GM19023 (cell line): ENCODE measurements around the gene SIPA1L3.

ENCODE experiments used
- ATAC-seq: cut with Tn5 transposase; IDR thresholded peaks from one replicate; pipeline ENCODE4 v1.9.1; 2021; ENCODE audit warnings: mild to moderate bottlenecking, moderate library complexity; ENCODE audit not compliant: unreplicated experiment

The SIPA1L3 gene

DNA sequence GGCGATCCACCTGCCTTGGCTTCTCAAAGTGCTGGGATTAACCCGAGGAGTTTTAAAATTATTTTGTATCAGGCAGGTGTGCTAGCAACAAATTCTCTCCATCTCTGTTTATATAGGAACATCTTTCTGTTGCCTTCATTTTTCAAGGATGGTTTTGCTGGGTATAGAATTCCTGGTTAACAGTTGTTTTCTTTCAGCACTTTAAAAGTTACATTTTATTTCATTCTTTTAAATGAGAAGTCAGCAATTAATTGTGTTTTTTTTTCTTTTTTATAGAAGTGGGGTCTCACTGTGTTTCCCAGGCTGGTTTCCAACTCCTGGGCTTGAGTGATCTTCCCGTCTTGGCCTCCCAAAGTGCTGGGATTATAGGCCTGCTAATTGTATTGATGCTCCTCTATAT, 273.1 kb downstream of the SIPA1L3 start:
- ATAC-seq, result no peak

DNA sequence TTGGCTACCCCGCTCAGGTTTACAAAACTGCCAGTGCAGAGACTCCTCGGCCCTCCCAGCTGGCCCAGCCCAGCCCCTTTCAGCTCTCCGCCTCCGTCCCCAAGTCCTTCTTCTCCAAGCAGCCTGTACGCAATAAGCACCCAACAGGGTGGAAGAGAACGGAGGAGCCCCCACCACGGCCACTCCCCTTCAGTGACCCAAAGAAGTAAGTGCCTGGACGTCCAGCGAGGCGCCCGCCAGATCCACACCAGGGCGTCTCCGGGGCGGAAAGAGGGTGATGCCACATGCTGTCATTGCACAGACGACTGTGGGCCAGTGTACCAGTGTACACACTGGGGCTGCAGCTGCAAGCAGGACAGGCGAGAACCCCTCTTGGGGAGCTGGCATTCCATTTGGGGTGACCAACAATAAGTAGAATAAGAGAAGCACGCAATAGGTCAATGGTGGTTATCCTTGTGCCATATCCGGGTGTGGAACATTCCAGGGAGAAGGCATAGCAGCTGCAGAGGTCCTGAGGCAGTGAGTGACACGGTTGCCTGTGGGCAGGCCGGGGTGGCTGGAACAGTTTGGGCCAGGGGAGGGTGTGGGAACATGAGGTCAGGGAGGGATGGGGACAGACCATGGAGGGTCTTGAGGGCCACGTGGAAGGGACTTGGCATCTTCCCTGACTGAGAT, 275.7 kb downstream of the SIPA1L3 start:
- no peak for ATAC-seq

DNA sequence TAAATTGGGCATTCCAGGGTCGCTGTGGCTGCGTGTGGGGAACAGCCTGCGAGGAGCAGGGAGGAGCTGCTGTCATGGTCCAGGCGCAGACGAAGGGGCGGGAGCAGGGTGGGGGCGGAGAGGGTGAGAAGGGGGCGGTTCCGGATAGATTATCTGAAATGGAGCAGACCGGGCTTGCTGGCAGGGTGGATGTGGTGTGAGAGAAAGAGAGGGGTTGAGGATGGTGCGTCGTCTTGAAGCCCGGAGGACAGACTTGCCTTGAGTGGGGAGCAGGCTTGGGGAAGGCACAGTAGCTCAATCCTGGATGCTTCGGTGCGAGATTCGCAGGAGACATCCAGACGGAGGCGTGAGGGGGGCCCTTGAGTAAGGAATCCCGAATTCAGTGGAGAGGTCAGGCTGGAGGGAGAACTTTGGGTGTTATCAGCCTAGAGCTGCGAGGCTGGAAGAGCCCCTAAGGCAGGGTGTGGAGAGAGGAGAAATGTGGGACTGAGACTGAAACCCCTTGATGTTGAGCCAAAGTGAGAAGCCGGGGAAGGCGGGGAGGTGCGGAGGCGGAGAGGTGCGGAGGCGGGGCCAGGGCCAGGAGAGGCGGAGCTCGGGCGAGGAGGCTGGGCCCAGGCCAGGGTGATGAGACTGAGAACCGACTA, 276.4 kb downstream of the SIPA1L3 start:
- ATAC-seq, result no peak

DNA sequence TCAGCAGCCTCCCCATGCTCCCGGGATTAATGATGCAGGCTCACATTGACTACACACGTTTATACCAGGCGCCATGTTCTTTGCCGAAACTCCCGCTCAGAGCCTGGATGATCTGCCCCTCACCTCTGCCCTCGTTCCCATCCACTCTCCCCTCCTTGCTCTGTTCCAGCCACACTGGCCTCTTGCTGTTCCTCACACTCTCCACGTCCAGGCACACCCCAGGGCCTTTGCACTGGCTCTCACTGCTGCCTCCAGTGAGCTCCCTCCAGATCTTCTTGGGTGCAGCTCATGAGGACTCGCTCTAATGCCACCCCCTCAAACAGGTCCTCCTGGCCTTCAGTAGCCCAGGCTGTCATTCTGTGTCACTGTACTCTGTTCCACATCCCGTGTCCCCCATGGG, 277.8 kb downstream of the SIPA1L3 start:
- no peak for ATAC-seq

DNA sequence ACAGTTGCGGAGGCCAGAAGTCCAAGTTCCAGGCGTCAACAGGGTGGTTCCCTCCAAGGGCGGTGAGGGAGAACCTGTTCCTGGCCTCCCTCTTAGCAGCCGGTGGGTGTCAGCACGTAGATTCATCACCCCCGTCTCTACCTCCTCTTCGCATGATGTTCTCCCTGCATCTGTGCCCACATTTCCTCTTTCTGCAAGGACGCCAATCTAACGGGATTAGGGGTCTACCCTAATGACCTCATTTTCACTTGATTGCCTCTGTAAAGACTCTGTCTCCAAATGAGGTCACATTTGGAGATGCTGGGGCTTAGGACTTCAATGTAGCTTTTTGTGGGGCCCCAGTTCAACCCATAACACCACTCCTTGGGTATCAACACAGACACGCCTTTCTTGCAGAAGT, 278.6 kb downstream of the SIPA1L3 start:
- ATAC-seq, result no peak

DNA sequence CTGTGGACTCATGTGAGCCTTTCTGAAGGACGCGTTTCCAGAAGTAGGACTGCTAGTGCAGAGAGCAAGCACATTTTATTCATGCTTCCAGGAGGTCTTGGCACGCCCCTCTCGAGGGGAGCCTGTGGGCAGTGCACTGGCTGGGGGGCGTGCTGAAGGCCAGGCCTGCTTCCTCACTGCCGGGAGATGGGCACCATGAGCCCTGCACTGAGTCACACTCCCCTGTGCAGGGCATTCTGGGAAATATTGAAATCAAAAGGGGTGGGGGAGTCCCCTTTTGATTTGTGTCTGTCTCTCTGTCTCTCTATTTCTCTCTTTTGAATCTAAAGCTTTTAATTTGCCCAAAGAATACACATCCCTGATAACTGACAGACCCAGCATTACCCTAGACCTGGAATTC, 283.1 kb downstream of the SIPA1L3 start:
- ATAC-seq, result no peak

DNA sequence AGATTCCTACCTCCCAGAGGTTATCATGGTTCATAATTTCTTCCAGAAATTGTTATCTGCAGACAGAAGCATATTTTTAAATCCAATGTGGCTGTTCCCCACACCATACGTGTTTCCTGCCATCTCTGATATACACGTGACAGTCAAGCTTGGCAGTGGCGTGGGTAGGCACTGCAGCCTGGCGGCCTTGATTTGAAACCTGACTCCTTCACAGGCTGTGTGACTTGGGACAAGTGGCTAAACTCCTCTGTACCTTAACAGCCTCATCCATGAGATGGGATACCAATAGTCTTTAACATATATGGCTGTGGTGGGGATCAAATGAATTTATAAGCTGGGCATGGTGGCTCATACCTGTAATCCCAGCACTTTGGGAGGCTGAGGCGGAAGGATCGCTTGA, 283.8 kb downstream of the SIPA1L3 start:
- no peak for ATAC-seq

DNA sequence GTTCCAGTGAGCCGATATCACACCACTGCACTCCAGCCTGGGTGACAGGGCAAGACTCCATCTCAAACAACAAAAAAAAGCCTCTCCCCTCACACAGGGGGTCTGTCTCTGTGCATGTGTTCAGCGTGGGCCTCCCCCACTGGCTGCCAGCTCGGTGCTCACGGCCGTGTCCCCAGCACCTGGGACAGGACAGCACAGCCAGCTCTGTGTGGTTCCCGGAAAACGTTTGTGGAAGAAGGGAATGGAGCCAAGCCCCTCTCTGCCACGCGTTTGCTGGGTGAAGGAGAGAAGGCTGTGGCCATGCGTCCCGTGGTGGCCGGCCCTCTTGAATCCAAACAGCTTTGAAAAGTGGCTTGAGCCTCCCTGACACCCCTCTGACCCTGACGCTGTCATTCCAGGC, 284.7 kb downstream of the SIPA1L3 start:
- ATAC-seq, result no peak

DNA sequence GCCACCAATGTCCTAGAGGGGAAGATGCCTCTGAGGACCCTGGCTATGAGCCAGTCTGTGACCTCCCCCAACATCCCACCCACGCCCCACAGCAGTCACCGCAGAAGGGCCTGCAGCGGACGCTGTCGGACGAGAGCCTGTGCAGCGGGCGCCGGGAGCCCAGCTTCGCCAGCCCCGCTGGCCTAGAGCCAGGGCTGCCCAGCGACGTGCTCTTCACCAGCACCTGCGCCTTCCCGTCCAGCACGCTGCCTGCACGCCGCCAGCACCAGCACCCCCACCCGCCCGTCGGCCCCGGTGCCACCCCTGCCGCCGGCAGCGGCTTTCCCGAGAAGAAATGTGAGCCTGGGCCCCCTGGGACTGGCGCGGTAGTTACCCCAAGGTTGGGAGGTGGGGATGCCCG, 286.4 kb downstream of the SIPA1L3 start:
- no peak for ATAC-seq

DNA sequence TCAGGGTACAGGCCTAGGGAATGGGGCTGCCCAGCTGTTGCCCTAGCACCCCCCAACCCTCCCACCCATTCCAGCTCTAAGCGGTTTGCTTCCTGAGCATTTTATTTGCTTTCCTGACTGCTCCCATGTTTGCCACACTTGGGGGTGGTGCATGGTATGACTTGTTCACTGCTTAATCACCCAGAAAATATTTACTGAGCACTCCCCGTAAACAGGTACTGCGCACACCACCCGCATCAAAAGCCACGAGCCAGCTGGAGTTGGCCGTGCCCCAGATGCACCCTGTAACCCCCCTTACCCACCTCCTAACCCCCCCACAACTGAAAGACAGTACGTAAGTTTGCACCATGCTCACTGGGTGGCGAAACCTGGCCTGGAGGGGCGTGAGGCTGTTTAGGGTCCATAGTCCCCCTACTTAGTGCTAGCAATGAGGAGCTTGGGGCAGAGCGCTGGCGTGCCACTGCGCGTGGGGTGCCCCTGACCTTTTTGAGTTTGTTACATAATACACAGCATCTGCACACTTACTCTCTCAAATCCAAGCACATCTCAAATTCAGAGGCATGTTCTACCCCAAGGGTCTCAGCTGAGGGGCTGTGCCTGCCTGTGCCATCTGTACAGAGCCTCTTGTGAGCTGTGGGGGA, 287.2 kb downstream of the SIPA1L3 start:
- ATAC-seq, result no peak

DNA sequence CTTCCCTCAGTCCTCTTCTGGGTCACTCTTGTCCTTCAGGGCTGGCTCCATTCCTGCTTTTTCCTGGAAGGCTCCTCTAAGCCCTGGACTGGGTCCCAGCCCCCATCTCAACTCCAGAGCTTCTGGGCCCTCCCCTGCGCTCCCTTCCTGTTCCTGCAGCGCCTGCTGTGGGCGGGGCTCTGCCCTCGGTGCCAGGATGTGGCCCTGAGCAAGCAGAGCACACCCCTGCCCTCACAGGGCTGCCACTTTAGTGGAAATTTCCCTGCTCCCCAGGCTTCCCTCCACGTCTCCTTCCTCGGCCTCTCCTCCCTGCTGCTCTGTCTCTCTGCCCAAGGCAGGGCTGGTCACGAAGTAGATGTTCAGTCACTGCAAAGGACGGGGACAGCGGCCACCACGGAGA, 288.2 kb downstream of the SIPA1L3 start:
- no peak for ATAC-seq

DNA sequence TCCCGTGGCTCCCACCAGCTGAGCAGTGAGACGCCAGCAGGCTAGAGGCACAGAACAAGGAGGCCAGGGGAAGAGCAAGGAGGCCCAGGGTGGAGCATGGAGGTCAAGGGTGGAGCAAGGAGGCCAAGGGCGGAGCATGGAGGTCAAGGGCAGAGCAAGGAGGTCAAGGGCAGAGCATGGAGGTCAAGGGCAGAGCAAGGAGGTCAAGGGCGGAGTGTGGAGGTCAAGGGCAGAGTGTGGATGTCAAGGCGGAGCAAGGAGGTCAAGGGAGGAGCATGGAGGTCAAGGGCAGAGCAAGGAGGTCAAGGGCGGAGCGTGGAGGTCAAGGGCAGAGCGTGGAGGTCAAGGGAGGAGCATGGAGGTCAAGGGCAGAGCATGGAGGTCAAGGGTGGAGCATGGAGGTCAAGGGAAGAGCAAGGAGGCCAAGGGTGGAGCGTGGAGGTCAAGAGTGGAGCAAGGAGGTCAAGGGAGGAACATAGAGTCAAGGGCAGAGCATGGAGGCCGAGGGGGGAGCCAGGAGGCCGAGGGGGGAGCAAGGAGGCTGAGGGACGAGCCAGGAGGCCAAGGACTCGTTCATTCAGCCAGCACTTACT, 289.3 kb downstream of the SIPA1L3 start:
- no peak for ATAC-seq

DNA sequence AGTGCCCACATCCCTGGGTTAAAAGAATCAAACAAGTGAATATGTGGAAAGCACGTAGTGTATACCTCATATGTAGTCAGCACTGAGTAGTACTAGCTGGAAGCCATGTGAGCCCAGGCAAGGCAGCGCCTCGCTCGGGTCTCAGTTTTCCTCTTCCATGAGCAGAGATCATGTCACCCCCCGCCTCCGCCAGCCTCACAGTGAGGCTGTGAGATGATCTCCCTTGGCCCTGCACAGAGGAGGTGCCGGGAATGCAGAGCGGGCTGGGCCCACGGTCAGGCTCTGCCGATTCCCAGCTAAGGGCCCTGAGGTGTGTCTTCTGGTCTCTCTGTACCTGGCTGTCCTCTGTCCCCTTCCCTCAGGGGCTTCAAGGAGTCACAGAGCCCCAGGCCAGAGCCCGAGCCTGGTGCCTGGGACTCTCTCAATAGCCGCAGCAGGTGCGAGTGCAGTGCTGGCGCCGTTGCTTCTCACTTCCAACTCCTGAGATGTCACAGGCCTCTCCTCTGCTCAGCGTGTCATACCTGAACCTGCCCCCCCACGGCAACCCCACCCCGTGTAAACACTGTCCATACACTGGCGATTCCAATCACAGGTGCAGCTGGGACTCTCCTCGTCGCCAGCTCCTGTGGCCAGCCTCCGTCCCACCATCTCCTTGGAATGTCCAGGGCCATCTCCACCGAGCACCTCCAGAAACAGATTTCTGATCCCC, 290.1 kb downstream of the SIPA1L3 start:
- ATAC-seq, result no peak

DNA sequence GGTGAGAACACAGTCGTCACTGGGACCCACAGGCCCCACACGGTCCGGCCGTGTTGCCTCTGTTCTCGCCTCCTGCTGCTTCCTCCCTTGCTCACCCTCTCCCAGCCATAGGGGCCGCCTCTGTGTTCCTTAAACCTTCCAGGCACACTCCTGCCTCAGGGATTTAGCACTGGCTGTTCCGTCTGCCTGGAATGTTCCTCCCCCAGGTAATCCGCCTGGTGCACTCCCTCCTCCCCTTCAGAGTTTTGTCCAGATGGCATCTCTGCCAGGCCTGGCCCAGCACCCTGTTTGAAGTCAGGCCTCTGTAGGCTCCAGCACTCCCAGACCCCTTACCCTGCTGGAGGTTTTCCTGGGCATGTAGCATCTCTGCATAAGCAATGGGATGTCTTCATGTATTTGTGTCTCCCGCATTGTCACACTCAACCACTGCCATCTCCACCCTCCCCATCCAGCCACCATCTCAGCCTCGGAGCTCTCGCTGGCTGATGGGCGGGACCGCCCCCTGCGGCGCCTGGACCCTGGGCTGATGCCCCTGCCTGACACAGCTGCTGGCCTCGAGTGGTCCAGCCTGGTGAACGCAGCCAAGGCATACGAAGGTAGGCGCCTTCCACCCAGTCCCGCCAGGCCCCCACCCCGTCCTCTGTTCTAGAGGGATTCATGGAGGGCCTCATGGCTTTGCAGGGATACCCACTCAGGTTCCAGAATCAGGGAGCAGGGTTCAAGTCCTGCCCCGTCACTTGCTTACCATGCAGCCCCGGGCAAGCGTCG, 291.1 kb downstream of the SIPA1L3 start:
- ATAC-seq, result no peak

DNA sequence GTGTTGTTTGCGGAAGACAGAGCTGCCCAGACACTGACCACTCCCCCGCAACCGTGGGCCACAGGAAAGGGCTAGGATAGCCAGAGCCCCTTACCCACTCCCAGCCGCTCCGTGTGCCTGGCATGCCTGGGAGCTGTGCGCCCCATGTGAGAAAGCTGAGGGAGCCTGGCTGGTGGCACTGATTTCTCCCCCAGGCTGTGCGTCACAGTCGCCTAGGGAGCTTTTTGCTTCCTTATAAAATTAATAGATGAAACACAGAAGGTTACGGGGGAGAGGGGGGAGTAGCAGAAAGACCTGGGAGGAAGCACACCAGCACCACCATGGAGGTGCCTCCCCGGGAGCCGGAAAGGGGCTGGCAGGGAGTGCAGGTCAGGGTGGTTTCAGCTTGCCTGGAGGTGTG, 292.3 kb downstream of the SIPA1L3 start:
- ATAC-seq, result no peak

DNA sequence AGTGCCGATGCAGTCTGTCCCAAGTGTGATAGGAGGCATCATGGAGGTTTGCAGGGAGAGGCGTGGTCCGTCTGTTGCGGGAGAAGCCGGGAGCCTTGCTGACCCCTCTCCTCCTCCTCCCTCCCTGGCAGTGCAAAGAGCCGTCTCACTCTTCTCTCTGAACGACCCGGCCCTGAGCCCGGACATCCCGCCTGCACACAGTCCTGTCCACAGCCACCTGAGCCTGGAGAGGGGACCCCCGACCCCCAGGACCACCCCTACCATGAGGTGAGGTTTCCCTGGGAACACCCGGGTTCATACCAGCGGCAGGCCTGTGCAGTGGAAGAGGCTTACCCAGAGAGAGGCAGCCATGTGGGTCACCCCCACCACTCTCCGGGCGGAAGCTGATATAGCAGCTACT, 294.7 kb downstream of the SIPA1L3 start:
- no peak for ATAC-seq

DNA sequence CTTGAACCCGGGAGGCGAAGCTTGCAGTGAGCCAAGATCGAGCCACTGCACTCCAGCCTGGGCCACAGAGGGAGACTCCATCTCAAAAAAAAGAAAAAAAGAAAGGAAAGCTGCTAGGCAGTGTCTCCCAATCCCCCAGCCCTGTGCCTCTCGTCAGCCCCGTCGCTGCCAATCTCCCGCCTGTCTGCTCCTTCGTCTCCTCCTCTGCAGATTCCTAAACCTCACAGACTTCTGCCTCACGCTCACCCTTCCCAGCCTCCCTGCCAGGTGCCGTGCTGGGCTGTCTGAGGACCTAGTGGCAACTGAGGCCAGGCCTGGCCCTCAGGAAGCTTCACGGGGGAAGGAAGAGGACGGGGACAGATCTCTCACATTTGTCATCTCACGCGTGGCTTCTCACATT, 295.5 kb downstream of the SIPA1L3 start:
- no peak for ATAC-seq

DNA sequence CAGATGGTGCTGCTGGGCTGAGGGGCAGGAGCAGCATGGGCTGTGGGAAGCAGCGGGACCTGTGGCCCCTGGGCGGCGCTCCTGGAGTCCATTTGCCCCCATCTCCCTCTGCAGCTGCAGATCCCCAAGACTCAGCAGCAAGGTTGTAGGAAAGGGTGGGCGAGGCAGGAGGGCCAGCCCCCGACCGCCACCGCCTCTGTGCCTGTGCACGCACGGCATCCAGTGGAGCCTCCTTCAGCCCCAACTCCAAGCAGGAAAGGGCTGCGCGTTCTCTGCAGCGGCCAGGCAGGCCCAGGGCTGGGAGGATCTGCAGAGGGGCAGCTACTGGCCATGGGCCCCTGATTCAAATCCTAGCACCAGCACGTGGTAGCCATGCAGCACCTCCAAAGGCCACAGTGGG, 296.2 kb downstream of the SIPA1L3 start:
- ATAC-seq, result no peak

DNA sequence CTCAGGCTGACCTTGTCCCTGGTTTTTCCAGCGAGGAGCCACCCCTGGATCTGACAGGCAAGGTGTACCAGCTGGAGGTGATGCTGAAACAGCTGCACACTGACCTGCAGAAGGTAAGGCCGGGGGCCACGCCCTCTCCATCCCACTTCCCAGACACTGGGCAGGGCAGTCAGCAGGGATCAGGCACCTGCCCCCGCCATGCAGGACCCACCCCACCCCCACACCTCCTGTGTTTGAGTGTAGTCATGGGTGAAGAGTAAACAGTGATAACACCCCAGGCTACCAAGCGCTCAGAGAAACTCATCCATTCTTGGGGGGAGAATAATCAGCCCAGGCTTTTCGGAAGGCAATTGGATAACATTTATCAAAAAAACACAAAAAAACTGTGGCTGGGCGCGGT, 297.1 kb downstream of the SIPA1L3 start:
- ATAC-seq, result no peak

DNA sequence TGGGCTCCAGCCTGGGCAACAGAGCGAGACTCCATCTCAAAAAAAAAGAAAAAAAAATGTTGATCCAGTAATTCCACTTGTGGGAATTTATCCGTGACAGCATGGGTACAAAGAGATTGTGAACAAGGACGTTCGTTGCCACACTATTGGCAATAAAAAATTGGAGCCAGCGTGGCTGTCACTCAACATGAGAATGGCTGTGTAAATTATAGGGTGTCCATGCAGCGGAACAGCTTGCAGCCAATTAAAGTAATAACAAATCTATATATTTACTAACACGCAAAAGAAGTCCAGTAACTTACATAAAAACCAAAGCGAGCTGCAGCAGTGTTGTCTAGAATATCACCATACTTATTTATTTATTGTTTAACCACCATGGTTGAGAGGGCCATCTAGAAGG, 297.7 kb downstream of the SIPA1L3 start:
- no peak for ATAC-seq
